ENCODE measurements around the gene POGLUT2.

POGLUT2 gene

GRCh38 chr13:102761071-102761470 is 37.7 kb downstream of the POGLUT2 start:
- no peak for DNase-seq

- no peak for DNase-seq
Measured at GRCh38 chr13:102758842-102759241, 39.9 kb downstream of the POGLUT2 start.

- no peak for DNase-seq
Measured at GRCh38 chr13:102757006-102757405, 41.8 kb downstream of the POGLUT2 start.

- DNase-seq: no peak
Measured at GRCh38 chr13:102751886-102752285, 46.9 kb downstream of the POGLUT2 start.

- no peak for DNase-seq
Measured at GRCh38 chr13:102742506-102742905, 56.3 kb downstream of the POGLUT2 start.

- DNase-seq: no peak
Measured at GRCh38 chr13:102742101-102742500, 56.7 kb downstream of the POGLUT2 start.

Data from CD4-positive, alpha-beta T cell treated with Interferon gamma for 1 hour (primary cell).